ENCODE data around the gene GSS.

Gene GSS

GRCh38 chr20:34990231-34990630 is 34.6 kb upstream of the GSS start:
- no peak overlapping the region for H2BK120ac ChIP-seq (ENCODE audit: low read depth, low read length)
- no peaks in the 10 kb centered on the region for H3K27me3 ChIP-seq (ENCODE audit: insufficient read depth, low read length, poor library complexity)
- no peaks in the 10 kb centered on the region for H3K79me1 ChIP-seq (ENCODE audit: low read length)
- WGBS (ENCODE audit: extremely low coverage, insufficient coverage, low lambda C conversion rate) = no CpG with 5 or more reads among the region's 11 CpGs
- H4K8ac ChIP-seq (ENCODE audit: low read depth, low read length) = no peak overlapping the region
- H3K4me2 ChIP-seq (ENCODE audit: low read length) = no peak overlapping the region
- H3K18ac ChIP-seq (ENCODE audit: low read length) = no peak overlapping the region
- no peak overlapping the region for H3K9ac ChIP-seq (ENCODE audit: low read length)
- no peak overlapping the region for H3K27ac ChIP-seq (ENCODE audit: low read depth, low read length)
- no peak overlapping the region for H2AK5ac ChIP-seq (ENCODE audit: low read length)
- H2BK15ac ChIP-seq (replicated peaks; ENCODE audit: low read depth) = no peak overlapping the region
- H3K79me2 ChIP-seq (ENCODE audit: control insufficient read depth, insufficient read depth, low read length) = no peaks in the 10 kb centered on the region
- H3K23ac ChIP-seq (ENCODE audit: low read length) = no peak overlapping the region
- DNase-seq = no peak
- H3K36me3 ChIP-seq (ENCODE audit: control insufficient read depth, insufficient read depth, low read length) = peaks cover 1% of the 10 kb centered on the region
- H3K56ac ChIP-seq (ENCODE audit: low read length) = no peak overlapping the region
- H3K4me3 ChIP-seq (ENCODE audit: low read length) = no peak overlapping the region
- no peak overlapping the region for H3K4ac ChIP-seq (ENCODE audit: low read depth, low read length)
- H3K4me1 ChIP-seq (ENCODE audit: control insufficient read depth, low read depth, low read length) = no peaks in the 10 kb centered on the region
- H2BK5ac ChIP-seq (ENCODE audit: low read length) = no peak overlapping the region
- H4K5ac ChIP-seq (ENCODE audit: low read length) = no peak overlapping the region

- Histone ChIP-seq H3K23ac (ENCODE audit: low read length) (no peak overlapping the region), H2AK5ac (ENCODE audit: low read length) (no peak overlapping the region), H3K79me2 (ENCODE audit: control insufficient read depth, insufficient read depth, low read length) (no peaks in the 10 kb centered on the region), H3K18ac (ENCODE audit: low read length) (no peak overlapping the region), H3K4me3 (ENCODE audit: low read length) (no peak overlapping the region), H2BK120ac (ENCODE audit: low read depth, low read length) (no peak overlapping the region), H3K27me3 (ENCODE audit: insufficient read depth, low read length, poor library complexity) (no peaks in the 10 kb centered on the region), H3K56ac (ENCODE audit: low read length) (no peak overlapping the region), H3K4me2 (ENCODE audit: low read length) (no peak overlapping the region), H4K5ac (ENCODE audit: low read length) (no peak overlapping the region), H3K4me1 (ENCODE audit: control insufficient read depth, low read depth, low read length) (no peaks in the 10 kb centered on the region), H3K79me1 (ENCODE audit: low read length) (no peaks in the 10 kb centered on the region), H3K27ac (ENCODE audit: low read depth, low read length) (no peak overlapping the region), H2BK15ac (replicated peaks; ENCODE audit: low read depth) (no peak overlapping the region), H3K36me3 (ENCODE audit: control insufficient read depth, insufficient read depth, low read length) (peaks cover 1% of the 10 kb centered on the region), H4K8ac (ENCODE audit: low read depth, low read length) (no peak overlapping the region), H2BK5ac (ENCODE audit: low read length) (no peak overlapping the region), H3K9ac (ENCODE audit: low read length) (no peak overlapping the region), H3K4ac (ENCODE audit: low read depth, low read length) (no peak overlapping the region)
- no CpG with 5 or more reads among the region's 14 CpGs for WGBS (ENCODE audit: extremely low coverage, insufficient coverage, low lambda C conversion rate)
- DNase-seq = no peak
Measured at GRCh38 chr20:34989670-34990069, 34.1 kb upstream of the GSS start.

GRCh38 chr20:34989118-34989517 is 33.5 kb upstream of the GSS start:
- no CpG with 5 or more reads among the region's 4 CpGs for WGBS (ENCODE audit: extremely low coverage, insufficient coverage, low lambda C conversion rate)
- Histone ChIP-seq H2BK120ac (ENCODE audit: low read depth, low read length) (no peak overlapping the region), H3K79me1 (ENCODE audit: low read length) (no peaks in the 10 kb centered on the region), H3K4me2 (ENCODE audit: low read length) (no peak overlapping the region), H3K9ac (ENCODE audit: low read length) (no peak overlapping the region), H3K4ac (ENCODE audit: low read depth, low read length) (no peak overlapping the region), H2BK5ac (ENCODE audit: low read length) (no peak overlapping the region), H3K56ac (ENCODE audit: low read length) (no peak overlapping the region), H3K4me1 (ENCODE audit: control insufficient read depth, low read depth, low read length) (no peaks in the 10 kb centered on the region), H2AK5ac (ENCODE audit: low read length) (no peak overlapping the region), H3K79me2 (ENCODE audit: control insufficient read depth, insufficient read depth, low read length) (no peaks in the 10 kb centered on the region), H3K36me3 (ENCODE audit: control insufficient read depth, insufficient read depth, low read length) (peaks cover 1% of the 10 kb centered on the region), H2BK15ac (replicated peaks; ENCODE audit: low read depth) (no peak overlapping the region), H3K27ac (ENCODE audit: low read depth, low read length) (no peak overlapping the region), H3K23ac (ENCODE audit: low read length) (no peak overlapping the region), H4K8ac (ENCODE audit: low read depth, low read length) (no peak overlapping the region), H3K4me3 (ENCODE audit: low read length) (no peak overlapping the region), H3K27me3 (ENCODE audit: insufficient read depth, low read length, poor library complexity) (no peaks in the 10 kb centered on the region), H3K18ac (ENCODE audit: low read length) (no peak overlapping the region), H4K5ac (ENCODE audit: low read length) (no peak overlapping the region)
- DNase-seq = no peak

- no peak overlapping the region for H3K4me3 ChIP-seq (ENCODE audit: low read length)
- whole genome bisulfite sequencing (ENCODE audit: extremely low coverage, insufficient coverage, low lambda C conversion rate) = no CpG with 5 or more reads among the region's 12 CpGs
- H4K8ac ChIP-seq (ENCODE audit: low read depth, low read length) = no peak overlapping the region
- H4K5ac ChIP-seq (ENCODE audit: low read length) = no peak overlapping the region
- H3K4ac ChIP-seq (ENCODE audit: low read depth, low read length) = no peak overlapping the region
- no peak overlapping the region for H3K4me2 ChIP-seq (ENCODE audit: low read length)
- H3K27me3 ChIP-seq (ENCODE audit: insufficient read depth, low read length, poor library complexity) = no peaks in the 10 kb centered on the region
- no peak overlapping the region for H3K23ac ChIP-seq (ENCODE audit: low read length)
- no peak overlapping the region for H2BK5ac ChIP-seq (ENCODE audit: low read length)
- H3K4me1 ChIP-seq (ENCODE audit: control insufficient read depth, low read depth, low read length) = no peaks in the 10 kb centered on the region
- H3K9ac ChIP-seq (ENCODE audit: low read length) = no peak overlapping the region
- peaks cover 1% of the 10 kb centered on the region for H3K36me3 ChIP-seq (ENCODE audit: control insufficient read depth, insufficient read depth, low read length)
- H3K79me2 ChIP-seq (ENCODE audit: control insufficient read depth, insufficient read depth, low read length) = no peaks in the 10 kb centered on the region
- H3K79me1 ChIP-seq (ENCODE audit: low read length) = no peaks in the 10 kb centered on the region
- no peak for DNase-seq
- no peak overlapping the region for H3K56ac ChIP-seq (ENCODE audit: low read length)
- no peak overlapping the region for H2AK5ac ChIP-seq (ENCODE audit: low read length)
- no peak overlapping the region for H3K18ac ChIP-seq (ENCODE audit: low read length)
- H3K27ac ChIP-seq (ENCODE audit: low read depth, low read length) = no peak overlapping the region
- H2BK15ac ChIP-seq (replicated peaks; ENCODE audit: low read depth) = no peak overlapping the region
- no peak overlapping the region for H2BK120ac ChIP-seq (ENCODE audit: low read depth, low read length)
Measured at GRCh38 chr20:34988191-34988540, 32.6 kb upstream of the GSS start.

DNA sequence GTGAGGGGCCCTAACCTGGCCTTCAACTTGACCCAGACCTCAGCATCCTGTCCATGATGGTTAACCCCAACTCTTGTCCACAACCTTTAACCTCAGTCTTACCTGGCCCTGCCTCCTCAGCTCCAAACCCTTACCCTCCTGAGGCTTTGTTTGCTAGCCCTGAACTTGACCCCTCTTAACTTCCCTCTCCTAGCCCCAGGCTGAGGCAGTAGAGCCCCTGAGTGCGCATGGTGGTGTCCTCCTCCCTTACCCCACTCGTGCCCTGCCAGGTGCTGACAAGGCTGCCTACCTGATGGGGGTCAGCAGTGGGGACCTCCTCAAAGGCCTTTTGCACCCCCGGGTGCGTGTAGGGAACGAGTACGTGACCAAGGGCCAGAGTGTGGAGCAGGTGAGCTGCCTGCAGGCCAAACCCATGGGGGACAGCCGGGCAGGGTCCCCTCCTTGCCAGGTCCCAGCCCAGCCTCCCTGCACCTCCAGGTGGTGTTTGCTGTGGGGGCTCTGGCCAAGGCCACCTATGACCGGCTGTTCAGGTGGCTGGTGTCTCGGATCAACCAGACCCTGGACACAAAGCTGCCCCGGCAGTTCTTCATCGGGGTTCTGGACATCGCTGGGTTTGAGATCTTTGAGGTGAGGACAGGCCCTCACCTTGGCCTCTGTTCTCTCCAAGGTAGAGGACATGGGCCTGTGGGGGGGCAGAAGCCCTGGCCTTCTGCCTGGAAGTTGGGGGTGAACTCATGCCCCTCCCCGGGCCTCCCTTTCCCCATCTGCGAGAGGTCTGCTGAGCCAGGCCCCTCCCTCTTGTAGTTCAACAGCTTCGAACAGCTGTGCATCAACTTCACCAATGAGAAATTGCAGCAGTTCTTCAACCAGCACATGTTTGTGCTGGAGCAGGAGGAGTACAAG is 31.9 kb upstream of the GSS start:
- Histone ChIP-seq H2BK120ac (ENCODE audit: low read depth, low read length) (no peak overlapping the region), H3K23ac (ENCODE audit: low read length) (no peak overlapping the region), H3K4ac (ENCODE audit: low read depth, low read length) (no peak overlapping the region), H4K5ac (ENCODE audit: low read length) (no peak overlapping the region), H2BK5ac (ENCODE audit: low read length) (no peak overlapping the region), H3K4me2 (ENCODE audit: low read length) (no peak overlapping the region), H2AK5ac (ENCODE audit: low read length) (no peak overlapping the region), H3K27ac (ENCODE audit: low read depth, low read length) (no peak overlapping the region), H3K18ac (ENCODE audit: low read length) (no peak overlapping the region), H3K36me3 (ENCODE audit: control insufficient read depth, insufficient read depth, low read length) (peaks cover 1% of the 10 kb centered on the region), H3K79me2 (ENCODE audit: control insufficient read depth, insufficient read depth, low read length) (no peaks in the 10 kb centered on the region), H3K79me1 (ENCODE audit: low read length) (no peaks in the 10 kb centered on the region), H3K56ac (ENCODE audit: low read length) (no peak overlapping the region), H3K4me3 (ENCODE audit: low read length) (no peak overlapping the region), H2BK15ac (replicated peaks; ENCODE audit: low read depth) (no peak overlapping the region), H3K4me1 (ENCODE audit: control insufficient read depth, low read depth, low read length) (no peaks in the 10 kb centered on the region), H4K8ac (ENCODE audit: low read depth, low read length) (no peak overlapping the region), H3K9ac (ENCODE audit: low read length) (no peak overlapping the region), H3K27me3 (ENCODE audit: insufficient read depth, low read length, poor library complexity) (no peaks in the 10 kb centered on the region)
- no CpG with 5 or more reads among the region's 15 CpGs for WGBS (ENCODE audit: extremely low coverage, insufficient coverage, low lambda C conversion rate)
- DNase-seq = no peak

All from mesendoderm (in vitro differentiated cells).